ENCODE measurements around the gene DDX19B.

DNA sequence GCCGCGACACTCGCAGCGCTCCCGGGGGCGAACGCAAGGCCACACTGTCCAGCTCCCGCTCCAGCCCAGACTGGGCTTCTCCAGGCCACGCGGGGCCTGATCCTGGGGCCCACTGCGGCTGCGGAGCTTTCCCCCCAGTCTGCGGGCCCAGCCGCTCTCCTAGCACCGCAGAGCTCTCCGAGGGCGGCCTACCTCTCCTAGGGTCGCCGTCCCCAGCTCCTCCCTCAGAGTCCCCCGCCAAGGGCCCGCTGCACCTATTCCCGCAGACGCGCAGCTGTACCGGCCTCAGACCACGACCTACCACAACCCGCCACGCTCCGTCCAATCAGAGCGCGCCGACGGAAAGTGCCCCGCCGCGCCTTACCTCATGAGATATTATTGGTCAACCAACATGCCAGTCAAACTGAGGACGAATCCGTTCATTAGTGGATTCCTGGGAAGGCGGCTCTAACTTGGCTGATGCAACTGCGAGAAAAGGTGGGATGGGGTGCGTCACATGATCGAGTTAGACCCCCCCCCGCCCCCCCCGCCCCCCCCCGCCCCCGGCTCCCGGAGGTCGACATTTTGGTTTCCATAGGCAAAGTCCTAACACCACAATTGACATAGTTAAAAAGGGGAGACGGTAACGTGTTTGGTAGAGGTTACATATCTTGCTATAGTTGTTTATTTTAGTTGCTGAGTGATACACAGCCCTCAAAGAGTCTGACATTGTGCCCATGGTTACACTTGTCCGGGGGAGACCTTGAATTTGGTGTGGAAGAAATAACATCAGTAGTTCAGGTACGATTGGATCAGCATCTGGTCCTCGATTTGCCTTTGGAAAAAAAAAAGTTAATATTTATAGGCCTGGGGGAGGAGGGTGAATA lies 9.5 kb upstream of the DDX19B start, which contains the start of gene AARS1:
- TF ChIP-seq, protein P1, sequence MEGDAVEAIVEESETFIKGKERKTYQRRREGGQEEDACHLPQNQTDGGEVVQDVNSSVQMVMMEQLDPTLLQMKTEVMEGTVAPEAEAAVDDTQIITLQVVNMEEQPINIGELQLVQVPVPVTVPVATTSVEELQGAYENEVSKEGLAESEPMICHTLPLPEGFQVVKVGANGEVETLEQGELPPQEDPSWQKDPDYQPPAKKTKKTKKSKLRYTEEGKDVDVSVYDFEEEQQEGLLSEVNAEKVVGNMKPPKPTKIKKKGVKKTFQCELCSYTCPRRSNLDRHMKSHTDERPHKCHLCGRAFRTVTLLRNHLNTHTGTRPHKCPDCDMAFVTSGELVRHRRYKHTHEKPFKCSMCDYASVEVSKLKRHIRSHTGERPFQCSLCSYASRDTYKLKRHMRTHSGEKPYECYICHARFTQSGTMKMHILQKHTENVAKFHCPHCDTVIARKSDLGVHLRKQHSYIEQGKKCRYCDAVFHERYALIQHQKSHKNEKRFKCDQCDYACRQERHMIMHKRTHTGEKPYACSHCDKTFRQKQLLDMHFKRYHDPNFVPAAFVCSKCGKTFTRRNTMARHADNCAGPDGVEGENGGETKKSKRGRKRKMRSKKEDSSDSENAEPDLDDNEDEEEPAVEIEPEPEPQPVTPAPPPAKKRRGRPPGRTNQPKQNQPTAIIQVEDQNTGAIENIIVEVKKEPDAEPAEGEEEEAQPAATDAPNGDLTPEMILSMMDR (IDR thresholded peaks at IDR 0.05; ENCODE audit: low read depth, low read length): no peak
- peak; percentile 88 for TF ChIP-seq POLR2A (IDR thresholded peaks at IDR 0.05; ENCODE audit: extremely low read depth, insufficient read length)
- TF ChIP-seq, protein P2, sequence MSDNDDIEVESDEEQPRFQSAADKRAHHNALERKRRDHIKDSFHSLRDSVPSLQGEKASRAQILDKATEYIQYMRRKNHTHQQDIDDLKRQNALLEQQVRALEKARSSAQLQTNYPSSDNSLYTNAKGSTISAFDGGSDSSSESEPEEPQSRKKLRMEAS (IDR thresholded peaks at IDR 0.05; ENCODE audit: low read depth, low read length): peak; percentile 66
